Ovary (tissue), 10 donors: ENCODE data around the gene CCDC144A. TPM values are rescaled to one million over a fixed set of nuclear protein-coding genes. Genes with fewer than 3 reads are reported as not detected.
"Not testable (repeated sequence)": the region's sequence is repeated elsewhere in the genome, so short reads cannot be mapped to it uniquely, and the experiment has no call there.

Experiments
- DNase-seq, 5 donors: peaks; one replicate each; pipeline ENCODE4 v3.0.0-alpha.2; 2019 to 2020
- H3K27ac ChIP-seq, 2 donors: fragments of 200-600 bp; one replicate each; pipeline versions ENCODE4 v1.5.1 to v1.8.0; 2019 to 2022
- H3K27me3 ChIP-seq: fragments of 200-600 bp; one replicate; pipeline ENCODE4 v1.8.0; 2022
- H3K36me3 ChIP-seq: fragments of 200-600 bp; sonication (generic); one replicate; pipeline ENCODE4 v1.5.1; 2019
- H3K4me1 ChIP-seq: one replicate; pipeline ENCODE4 v1.8.1; 2013; ENCODE audit warnings: mild to moderate bottlenecking, moderate library complexity; ENCODE audit not compliant: insufficient read depth
- H3K4me3 ChIP-seq: fragments of 200-600 bp; sonication (generic); one replicate; pipeline ENCODE4 v1.5.1; 2017
- H3K9me3 ChIP-seq, 2 donors: fragments of 200-600 bp in 1 of 2; sonication (generic) in 1 of 2; one replicate each; pipeline versions ENCODE4 v1.5.1 to v1.8.1; 2013 to 2019; ENCODE audit warnings: mild to moderate bottlenecking in 1 of 2, moderate library complexity in 1 of 2
- EP300 ChIP-seq: sonication (generic); formaldehyde crosslinking; IDR thresholded peaks from one replicate; pipeline ENCODE4 v1.6.1; 2017; ENCODE audit warnings: antibody characterized with exemption
- POLR2A ChIP-seq: fragments of 450-650 bp; IDR thresholded peaks from one replicate; pipeline ENCODE4 v1.6.1; 2017; ENCODE audit warnings: antibody characterized with exemption, mild to moderate bottlenecking, moderate library complexity
- WGBS, 3 donors: extraction: QIAGEN DNeasy Blood & Tissue Kit in 1 of 3; methylation state at CpG; one replicate each; pipeline versions ENCODE4 v1.1.5 to v1.1.7; 2013 to 2017; 5-methylcytosine and 5-hydroxymethylcytosine counted together
- intact Hi-C, 4 donors: fragments of 100-400 bp; cut with DNase I; formaldehyde crosslinking; loops; one replicate each; pipeline versions ENCODE4 v1.11.0 to v1.15.1; 2022 to 2023
- long read RNA-seq, 3 donors: library from polyadenylated mRNA in 2 of 3; unstranded in 2 of 3; transcript quantifications; one replicate each; pipeline ENCODE4 v2.0.0 and lab custom pipeline, GENCODE V29; 2021 to 2026
- polyA plus RNA-seq, 2 donors: library from polyadenylated mRNA; stranded (reverse); fragments of 200-250 nt in 1 of 2; fragments of 350-450 nt in 1 of 2; fragmentation: Illumina TruSeq in 1 of 2; extraction: RNeasy Lipid Tissue Mini Kit (QIAGEN cat#74804) in 1 of 2; gene quantifications; one replicate each; pipeline ENCODE4 v1.2.3, GENCODE V29; 2013 to 2014
- total RNA-seq, 7 donors: library from RNA; depleted of rRNA in 2 of 7; stranded (reverse); fragments of >200 nt in 2 of 7; fragmentation: NEBNext Ultra II Directional in 3 of 7; extraction: Animal tissue kit (Norgen Biotek cat#: 25700) in 3 of 7; gene quantifications; one replicate each; pipeline versions ENCODE4 v1.1.0 to v1.2.4, GENCODE V29; 2016 to 2023
- TF ChIP-seq, protein P1 (sequence below), 3 donors: fragments of 450-650 bp in 2 of 3; fragments of 200-600 bp in 1 of 3; IDR thresholded peaks; one replicate each; pipeline versions ENCODE4 v1.5.1 to v1.8.0; 2016 to 2022; ENCODE audit warnings: antibody characterized with exemption in 3 of 3, mild to moderate bottlenecking in 1 of 3
- donor health status: DM: no; HTN: no; CAD: no; lungs with moderate emphysema.
- donor health status: DM: no; HTN: no; CAD: no.
- donor health status: Bipolar disorder and iron deficiency.
- donor health status: DM: yes; HTN: yes; CAD: no.
- donor health status: DM: no; HTN: no; CAD: no.
- donor health status: DM: yes; HTN: yes; CAD: no.

CCDC144A gene, protein sequence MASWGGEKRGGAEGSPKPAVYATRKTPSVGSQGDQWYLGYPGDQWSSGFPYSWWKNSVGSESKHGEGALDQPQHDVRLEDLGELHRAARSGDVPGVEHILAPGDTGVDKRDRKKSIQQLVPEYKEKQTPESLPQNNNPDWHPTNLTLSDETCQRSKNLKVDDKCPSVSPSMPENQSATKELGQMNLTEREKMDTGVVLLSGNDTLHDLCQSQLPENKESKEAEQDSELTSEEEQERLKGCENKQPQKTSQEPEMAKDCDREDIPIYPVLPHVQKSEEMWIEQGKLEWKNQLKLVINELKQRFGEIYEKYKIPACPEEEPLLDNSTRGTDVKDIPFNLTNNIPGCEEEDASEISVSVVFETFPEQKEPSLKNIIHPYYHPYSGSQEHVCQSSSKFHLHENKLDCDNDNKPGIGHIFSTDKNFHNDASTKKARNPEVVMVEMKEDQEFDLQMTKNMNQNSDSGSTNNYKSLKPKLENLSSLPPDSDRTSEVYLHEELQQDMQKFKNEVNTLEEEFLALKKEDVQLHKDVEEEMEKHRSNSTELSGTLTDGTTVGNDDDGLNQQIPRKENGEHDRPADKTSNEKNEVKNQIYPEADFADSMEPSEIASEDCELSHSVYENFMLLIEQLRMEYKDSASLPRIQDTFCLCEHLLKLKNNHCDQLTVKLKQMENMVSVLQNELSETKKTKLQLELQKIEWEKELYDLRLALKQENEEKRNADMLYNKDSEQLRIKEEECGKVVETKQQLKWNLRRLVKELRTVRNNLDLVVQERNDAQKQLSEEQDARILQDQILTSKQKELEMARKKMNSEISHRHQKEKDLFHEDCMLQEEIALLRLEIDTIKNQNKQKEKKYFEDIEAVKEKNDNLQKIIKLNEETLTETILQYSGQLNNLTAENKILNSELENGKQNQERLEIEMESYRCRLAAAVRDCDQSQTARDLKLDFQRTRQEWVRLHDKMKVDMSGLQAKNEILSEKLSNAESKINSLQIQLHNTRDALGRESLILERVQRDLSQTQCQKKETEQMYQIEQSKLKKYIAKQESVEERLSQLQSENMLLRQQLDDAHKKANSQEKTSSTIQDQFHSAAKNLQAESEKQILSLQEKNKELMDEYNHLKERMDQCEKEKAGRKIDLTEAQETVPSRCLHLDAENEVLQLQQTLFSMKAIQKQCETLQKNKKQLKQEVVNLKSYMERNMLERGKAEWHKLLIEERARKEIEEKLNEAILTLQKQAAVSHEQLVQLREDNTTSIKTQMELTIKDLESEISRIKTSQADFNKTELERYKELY (N-terminal part only)
- total RNA-seq: 10 to 100 TPM in 1 of 7 donors, 1 to 10 TPM in 4, under 1 TPM in 2; 0.60 to 13.8 (median 1.2) TPM
- 1 to 10 TPM in 1 of 2 donors, under 1 TPM in 1; 0.28 to 1.8 TPM for polyA plus RNA-seq
- long read RNA-seq, donor 1: 0 reads
- long read RNA-seq, donor 2: 0 reads
- long read RNA-seq, donor 3: 0 reads

DNA sequence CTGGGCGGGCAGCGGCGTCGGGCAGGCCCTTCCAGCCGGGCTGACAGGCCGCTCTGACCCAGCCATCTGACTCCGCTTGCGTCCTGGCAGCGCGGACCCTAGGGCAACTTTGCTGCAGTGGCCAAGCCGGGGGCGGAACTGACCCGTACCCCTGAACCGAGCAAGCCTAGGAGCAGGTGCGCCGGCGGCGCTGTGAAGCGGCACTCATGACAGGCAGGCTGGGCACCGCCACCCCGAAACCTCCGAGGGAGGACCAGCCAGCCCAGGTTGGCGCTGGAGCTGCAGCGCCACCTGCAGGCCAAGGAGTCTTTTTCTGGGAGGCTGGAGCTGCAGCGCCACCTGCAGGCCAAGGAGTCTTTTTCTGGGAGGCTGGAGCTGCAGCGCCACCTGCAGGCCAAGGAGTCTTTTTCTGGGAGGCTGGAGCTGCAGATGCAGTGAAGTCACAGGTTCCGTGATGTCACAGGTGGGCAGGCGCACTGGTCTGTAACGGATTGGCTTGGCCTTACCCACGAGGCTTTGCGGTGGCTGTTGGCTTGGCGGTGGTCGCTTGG lies at the start of gene CCDC144A:
Gene CCDC144A (plus strand): TSS at position 511 of the 551 bp plus-strand sequence. CDS start 160 bp downstream, outside the sequence.
- H3K36me3 ChIP-seq, H3K27ac ChIP-seq, intact Hi-C loops, H3K4me3 ChIP-seq, H3K9me3 ChIP-seq, DNase-seq, H3K27me3 ChIP-seq, H3K4me1 ChIP-seq: not testable (repeated sequence)
- WGBS, 3 donors: 31 to 72% (median 68%) methylated on average over 6 to 27 of the region's 33 CpGs

DNA sequence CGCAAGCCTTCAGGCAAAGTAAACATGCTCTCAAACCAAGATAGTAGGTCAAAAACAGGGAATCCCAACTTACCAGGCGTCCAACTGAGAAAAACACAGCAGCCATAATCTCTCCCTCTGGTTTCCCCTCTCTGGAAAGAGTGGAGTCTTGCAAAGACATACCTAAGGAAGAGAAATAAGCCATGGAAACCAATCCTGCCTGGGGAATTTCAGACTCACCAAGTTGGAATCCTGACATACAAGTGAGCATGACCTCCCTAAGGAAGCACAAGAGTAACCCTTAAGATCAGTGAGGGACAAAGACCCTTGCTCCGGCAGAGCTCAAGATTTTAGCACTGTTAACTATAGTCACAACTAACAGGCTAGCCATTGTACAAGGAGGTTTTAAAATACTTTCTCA lies 40.5 kb upstream of the CCDC144A start:
- intact Hi-C loops: no loop called here
- Histone ChIP-seq H3K27ac (no peak overlapping the region), H3K9me3 (no peaks in the 10 kb centered on the region), H3K4me3 (no peak overlapping the region), H3K4me1 (peaks cover 2% of the 10 kb centered on the region), H3K36me3 (no peaks in the 10 kb centered on the region), H3K27me3 (no peaks in the 10 kb centered on the region)
- no peak for DNase-seq
- 94 to 98% (median 94%) methylated on average over 3 of the region's 3 CpGs for WGBS, 3 donors
- TF ChIP-seq, protein P1, sequence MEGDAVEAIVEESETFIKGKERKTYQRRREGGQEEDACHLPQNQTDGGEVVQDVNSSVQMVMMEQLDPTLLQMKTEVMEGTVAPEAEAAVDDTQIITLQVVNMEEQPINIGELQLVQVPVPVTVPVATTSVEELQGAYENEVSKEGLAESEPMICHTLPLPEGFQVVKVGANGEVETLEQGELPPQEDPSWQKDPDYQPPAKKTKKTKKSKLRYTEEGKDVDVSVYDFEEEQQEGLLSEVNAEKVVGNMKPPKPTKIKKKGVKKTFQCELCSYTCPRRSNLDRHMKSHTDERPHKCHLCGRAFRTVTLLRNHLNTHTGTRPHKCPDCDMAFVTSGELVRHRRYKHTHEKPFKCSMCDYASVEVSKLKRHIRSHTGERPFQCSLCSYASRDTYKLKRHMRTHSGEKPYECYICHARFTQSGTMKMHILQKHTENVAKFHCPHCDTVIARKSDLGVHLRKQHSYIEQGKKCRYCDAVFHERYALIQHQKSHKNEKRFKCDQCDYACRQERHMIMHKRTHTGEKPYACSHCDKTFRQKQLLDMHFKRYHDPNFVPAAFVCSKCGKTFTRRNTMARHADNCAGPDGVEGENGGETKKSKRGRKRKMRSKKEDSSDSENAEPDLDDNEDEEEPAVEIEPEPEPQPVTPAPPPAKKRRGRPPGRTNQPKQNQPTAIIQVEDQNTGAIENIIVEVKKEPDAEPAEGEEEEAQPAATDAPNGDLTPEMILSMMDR (IDR thresholded peaks at IDR 0.05): no peak
- no peak for TF ChIP-seq EP300
- no peak for TF ChIP-seq POLR2A

DNA sequence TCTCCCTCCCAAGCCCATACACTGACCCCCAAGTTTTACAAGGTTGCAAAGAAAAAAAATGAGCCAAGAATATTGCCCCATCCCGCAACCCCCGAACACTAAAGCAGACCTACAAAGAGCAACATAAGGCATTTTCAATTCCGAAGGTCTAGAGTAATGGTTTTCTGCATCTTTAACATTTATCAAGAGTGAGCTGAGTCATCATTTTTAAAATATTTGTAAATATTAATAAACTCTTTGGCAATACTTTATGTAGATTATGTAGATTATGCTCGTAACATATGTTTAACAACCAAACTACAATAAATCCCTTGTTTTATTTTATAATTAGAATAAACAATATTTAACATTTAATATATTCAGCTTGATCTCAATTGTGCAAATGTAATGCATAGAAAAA lies 37.8 kb upstream of the CCDC144A start:
- H3K27me3 ChIP-seq: no peaks in the 10 kb centered on the region
- peaks cover 2% of the 10 kb centered on the region for H3K4me1 ChIP-seq
- intact Hi-C loops: no loop called here
- no peaks in the 10 kb centered on the region for H3K9me3 ChIP-seq
- H3K36me3 ChIP-seq: no peaks in the 10 kb centered on the region
- WGBS, 3 donors: 91 to 94% (median 91%) methylated on average over 4 of the region's 4 CpGs
- no peak for DNase-seq
- TF ChIP-seq EP300: no peak
- TF ChIP-seq, protein P1 (IDR thresholded peaks at IDR 0.05): no peak
- no peak for TF ChIP-seq POLR2A
- no peak overlapping the region for H3K27ac ChIP-seq
- H3K4me3 ChIP-seq: no peak overlapping the region

DNA sequence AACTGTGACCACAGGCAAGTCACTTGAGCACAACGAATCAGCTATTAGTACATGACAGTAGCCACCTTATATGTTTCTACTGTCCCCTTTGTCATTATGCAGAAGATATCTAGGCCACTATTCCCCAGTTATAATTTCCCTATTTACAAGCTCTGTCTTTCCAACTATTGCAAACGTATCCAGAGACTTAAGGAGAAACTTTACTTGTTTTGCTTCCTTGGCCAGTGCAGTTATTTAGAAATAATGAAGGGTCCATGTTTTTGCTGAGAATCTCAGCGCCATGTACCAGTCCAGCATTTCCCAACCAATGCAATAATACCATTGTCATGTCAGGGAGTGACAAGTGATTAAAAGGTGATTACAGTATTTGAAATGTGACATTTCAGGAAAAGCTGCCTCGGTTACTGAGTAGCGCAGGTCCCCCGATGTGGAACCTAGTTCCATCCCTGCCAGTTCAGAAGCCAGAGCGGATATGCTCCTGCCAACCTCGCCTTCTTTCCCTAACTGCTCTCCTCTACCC lies 37.1 kb upstream of the CCDC144A start:
- Histone ChIP-seq H3K27me3 (no peaks in the 10 kb centered on the region), H3K27ac (peak overlapping the region; percentile 78 to 93), H3K4me1 (peaks cover 2% of the 10 kb centered on the region), H3K4me3 (peak overlapping the region; percentile 80), H3K36me3 (no peaks in the 10 kb centered on the region), H3K9me3 (no peaks in the 10 kb centered on the region)
- TF ChIP-seq POLR2A: no peak
- TF ChIP-seq, protein P1 (IDR thresholded peaks at IDR 0.05): no peak
- TF ChIP-seq EP300: no peak
- no peak for DNase-seq
- intact Hi-C loops: no loop called here
- 5 to 9% (median 7%) methylated on average over 7 to 8 of the region's 8 CpGs for WGBS, 3 donors
